ENCODE results near the gene NCR1.

NCR1 gene

GRCh38 chr19:54959840-54960239 lies 53.9 kb downstream of the NCR1 start:
- Histone ChIP-seq H3K27ac (ENCODE audit: low read depth in 2 of 2, low read length in 2 of 2) (no peak overlapping the region), H3K9ac (ENCODE audit: low read depth in 1 of 2, low read length in 2 of 2) (no peak overlapping the region), H3K9me3 (ENCODE audit: control insufficient read depth in 2 of 2, low read length in 2 of 2) (no peaks in the 10 kb centered on the region), H3K27me3 (ENCODE audit: control insufficient read depth in 2 of 2, insufficient read depth in 2 of 2, low read length in 2 of 2) (no peaks in the 10 kb centered on the region), H3K36me3 (ENCODE audit: control insufficient read depth in 2 of 2, insufficient read depth in 2 of 2, low read length in 2 of 2) (no peaks in the 10 kb centered on the region), H3K4me3 (ENCODE audit: low read length in 2 of 2) (no peak overlapping the region), H3K4me1 (ENCODE audit: control insufficient read depth in 2 of 2, insufficient read depth in 2 of 2, low read length in 2 of 2) (no peaks in the 10 kb centered on the region)

All from mucosa of rectum (tissue), 2 donors.